Stimulated activated CD8-positive, alpha-beta memory T cell treated with anti-CD3 and anti-CD28 coated beads, Interleukin-4, amount 100 ng/mL, for 48 hours (primary cell): ENCODE results near the gene CWC22.
"Not testable (repeated sequence)": the region's sequence is repeated elsewhere in the genome, so short reads cannot be mapped to it uniquely, and the experiment has no call there.

Experiments used
- DNase-seq: peaks from one replicate; pipeline ENCODE4 v3.0.0-alpha.2; 2020

The CWC22 gene

GRCh38 chr2:179949438-179949837 is 57.7 kb downstream of the CWC22 start:
- DNase-seq = no peak

GRCh38 chr2:179948058-179948457 is 59.0 kb downstream of the CWC22 start:
- DNase-seq = no peak

- no peak for DNase-seq
These were observed 60.1 kb downstream of the CWC22 start for GRCh38 chr2:179946810-179947615.

GRCh38 chr2:179946346-179946745 is 60.8 kb downstream of the CWC22 start:
- DNase-seq = no peak

DNA sequence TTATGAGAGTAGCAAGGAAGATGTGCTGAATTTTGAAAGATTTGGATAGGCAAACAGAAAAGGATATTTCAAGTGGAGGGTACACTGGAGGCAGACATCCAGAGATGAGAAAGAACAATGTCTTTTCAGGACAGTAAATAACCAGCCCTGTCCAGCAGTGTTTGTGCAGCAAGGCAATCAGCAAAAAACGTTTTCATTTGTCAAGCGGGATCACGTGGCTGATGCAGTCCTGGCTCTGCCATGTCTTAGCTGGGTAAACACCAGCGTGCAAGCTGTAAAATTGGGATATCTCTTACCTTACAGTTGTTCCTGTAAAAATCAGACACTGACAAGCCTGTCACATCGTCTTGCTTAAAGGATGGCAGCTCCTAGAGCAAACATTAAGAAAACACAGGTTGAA is 67.8 kb downstream of the CWC22 start:
- DNase-seq = no peak

- no peak for DNase-seq
These were observed 69.1 kb downstream of the CWC22 start for GRCh38 chr2:179938026-179938425.

DNA sequence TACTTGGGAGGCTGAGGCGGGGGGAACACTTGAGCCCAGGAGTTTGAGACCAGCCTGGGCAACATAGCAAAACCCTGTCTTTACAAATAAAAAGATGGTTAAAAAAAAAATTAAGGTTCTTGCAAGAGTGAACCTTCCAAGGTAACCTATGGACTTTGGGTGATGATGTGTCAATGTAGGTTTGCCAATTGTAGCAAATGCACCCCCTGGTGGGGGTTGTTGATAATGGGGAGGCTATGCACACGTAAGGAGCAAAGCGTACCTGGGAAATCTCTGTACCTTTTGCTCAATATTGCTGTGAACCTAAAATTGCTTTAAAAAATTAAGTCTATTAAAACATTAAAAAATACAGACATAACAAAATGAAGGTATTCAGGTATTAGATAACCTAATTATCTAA is 70.4 kb downstream of the CWC22 start:
- peak; percentile 59 for DNase-seq

- no peak for DNase-seq
These were observed 71.0 kb downstream of the CWC22 start for GRCh38 chr2:179936141-179936540.

DNA sequence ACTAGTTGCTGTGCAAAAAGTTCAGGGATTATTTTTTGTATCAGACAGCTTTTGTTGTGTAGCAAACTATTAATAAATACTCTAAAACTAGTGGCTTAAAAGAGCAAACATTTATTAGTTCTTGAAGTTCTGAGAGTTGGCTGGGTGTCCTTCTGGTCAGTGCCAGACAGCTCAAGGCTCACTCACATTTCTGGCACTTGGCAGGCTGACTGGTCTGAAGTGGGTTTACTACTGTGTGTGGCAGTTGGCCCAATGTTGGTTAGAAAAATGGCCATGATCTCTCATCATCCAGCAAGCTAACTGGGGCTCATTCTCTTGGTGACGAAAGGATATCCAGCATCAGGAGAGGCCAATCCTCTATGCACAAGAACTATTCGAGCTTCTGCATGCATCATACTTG is 74.3 kb downstream of the CWC22 start:
- DNase-seq = no peak

DNA sequence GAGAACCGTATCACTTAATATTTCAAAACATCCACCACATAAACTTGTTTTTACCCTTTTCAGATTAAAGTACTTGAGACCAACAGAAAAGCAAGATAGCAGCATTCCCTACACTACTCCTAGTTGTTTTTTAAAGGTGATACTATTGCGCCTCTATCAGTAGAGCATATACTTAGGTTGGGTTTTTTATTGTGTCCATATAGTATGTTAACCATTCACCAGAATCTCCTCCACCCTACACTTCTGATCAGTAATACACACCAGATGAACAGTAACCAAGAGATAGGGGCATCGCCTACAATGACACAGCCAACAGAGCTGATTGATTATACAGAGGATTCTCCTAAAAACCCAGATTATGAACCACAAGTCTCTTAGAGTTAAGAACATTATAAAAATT is 75.6 kb downstream of the CWC22 start:
- DNase-seq = no peak

DNA sequence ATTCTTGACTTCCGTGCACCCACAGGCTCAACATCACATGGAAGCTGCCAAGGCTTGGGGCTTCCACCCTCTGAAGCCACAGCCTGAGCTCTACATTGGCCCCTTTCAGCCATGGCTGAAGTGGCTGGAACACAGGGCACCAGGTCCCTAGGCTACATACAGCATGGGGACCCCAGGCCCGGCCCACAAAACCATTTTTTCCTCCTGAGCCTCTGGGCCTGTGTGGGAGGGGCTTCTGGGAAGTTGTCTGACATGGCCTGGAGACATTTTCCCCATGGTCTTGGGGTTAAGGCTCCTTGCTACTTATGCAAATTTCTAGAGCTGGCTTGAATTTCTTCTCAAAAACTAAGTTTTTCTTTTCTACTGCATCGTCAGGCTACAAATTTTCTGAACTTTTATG is 77.1 kb downstream of the CWC22 start:
- not testable (repeated sequence) for DNase-seq

- no peak for DNase-seq
These were observed 80.1 kb downstream of the CWC22 start for GRCh38 chr2:179927041-179927440.

DNA sequence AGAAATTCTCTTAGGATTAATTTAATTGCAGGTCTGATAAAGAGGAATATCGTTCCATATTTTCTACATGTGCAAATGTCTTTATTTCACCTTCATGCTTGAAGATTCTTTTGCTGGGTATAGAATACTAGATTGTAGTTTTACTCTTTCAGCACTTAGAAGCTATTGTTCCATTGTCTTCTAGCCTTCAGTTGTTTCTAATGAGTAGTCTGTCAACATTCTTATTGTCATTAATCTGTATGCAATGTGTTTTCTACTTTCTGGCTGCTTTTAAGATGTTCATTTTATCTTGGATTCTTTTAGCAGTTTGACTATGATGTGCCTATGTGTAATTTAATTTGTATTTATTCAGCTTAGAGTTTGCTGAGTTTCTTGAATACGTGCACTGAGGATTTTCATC is 81.4 kb downstream of the CWC22 start:
- DNase-seq = no peak

- no peak for DNase-seq
These were observed 89.8 kb downstream of the CWC22 start for GRCh38 chr2:179917272-179917671.

GRCh38 chr2:179915395-179915992 is 91.6 kb downstream of the CWC22 start:
- no peak for DNase-seq

GRCh38 chr2:179913809-179914208 is 93.3 kb downstream of the CWC22 start:
- no peak for DNase-seq

GRCh38 chr2:179911569-179911968 is 95.5 kb downstream of the CWC22 start:
- DNase-seq = no peak

GRCh38 chr2:179910735-179911113 is 96.4 kb downstream of the CWC22 start:
- DNase-seq = no peak

GRCh38 chr2:179909845-179910734 is 97.0 kb downstream of the CWC22 start:
- no peak for DNase-seq

DNA sequence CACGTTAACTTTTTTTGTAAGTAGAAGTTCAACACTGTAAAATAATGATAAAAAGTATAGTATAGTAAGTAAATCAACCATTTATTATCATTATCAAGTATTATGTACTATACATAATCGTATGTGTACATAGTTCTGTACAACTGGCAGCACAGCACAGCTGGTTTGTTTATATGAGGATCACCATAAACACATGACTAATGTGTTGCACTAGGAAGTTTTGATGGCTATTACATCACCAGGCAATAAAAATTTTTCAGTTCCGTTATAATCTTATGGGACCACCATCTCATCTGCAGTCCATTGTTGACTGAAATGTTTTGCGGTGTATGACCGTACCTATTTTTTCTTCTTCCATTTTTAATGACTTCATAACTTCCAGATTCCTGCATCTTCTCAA is 106.4 kb downstream of the CWC22 start:
- DNase-seq = no peak

DNA sequence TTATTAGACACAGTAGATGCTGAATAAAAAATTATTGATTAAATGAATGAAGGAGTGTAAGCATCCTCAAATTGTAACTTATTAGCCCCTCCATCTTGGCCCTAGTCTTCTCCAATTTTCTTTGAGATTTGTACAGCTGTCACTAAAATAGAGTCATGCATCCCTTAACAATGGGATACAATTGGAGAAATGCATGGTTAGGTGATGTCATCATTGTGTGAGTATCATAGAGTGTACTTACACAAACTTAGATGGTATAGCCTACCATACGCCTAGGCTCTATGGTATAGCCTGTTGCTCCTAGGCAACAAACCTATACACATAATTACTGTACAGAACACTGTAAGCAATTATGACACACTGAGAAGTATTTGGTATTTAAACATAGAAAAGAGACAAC is 107.4 kb downstream of the CWC22 start:
- no peak for DNase-seq

GRCh38 chr2:179898873-179899272 is 108.2 kb downstream of the CWC22 start:
- DNase-seq = no peak
